Fibroblast of villous mesenchyme (primary cell): Measurements from ENCODE around the gene OR6F1. TPM values are rescaled to one million over a fixed set of nuclear protein-coding genes. Genes with fewer than 3 reads are reported as not detected.
"Not testable (repeated sequence)": the region's sequence is repeated elsewhere in the genome, so short reads cannot be mapped to it uniquely, and the experiment has no call there.

Source experiments
- DNase-seq: peaks from one replicate; pipeline ENCODE4 v3.0.0-alpha.2; 2010; ENCODE audit warnings: low read depth
- H3K4me3 ChIP-seq: 2 replicates; pipeline ENCODE4 v1.5.1; 2011; ENCODE audit warnings: low read depth, mild to moderate bottlenecking, low read length
- CTCF ChIP-seq: IDR thresholded peaks from 2 replicates; pipeline ENCODE4 v1.5.1; 2012; ENCODE audit warnings: low read depth, mild to moderate bottlenecking, low read length; ENCODE audit not compliant: insufficient read depth
- total RNA-seq: library from RNA; depleted of rRNA; stranded (reverse); fragments of >200 nt; gene quantifications from 2 replicates; pipeline ENCODE4 v1.2.3, GENCODE V29; 2012

The OR6F1 gene
- not detected in 2 replicates for total RNA-seq

- no peak within 1 kb of the TSS for H3K4me3 ChIP-seq
- no peak for TF ChIP-seq CTCF
Measured at GRCh38 chr1:247716546-247716945, at the start of gene OR6F1. Gene OR6F1 (minus strand): TSS chr1:247716646. CDS start chr1:247712755, 3,891 bp downstream.

GRCh38 chr1:247760456-247760855, 44.0 kb upstream of the OR6F1 start, which contains the start of gene OR1C1:
Gene OR1C1 (minus strand): TSS chr1:247760556. CDS start chr1:247758406, 2,150 bp downstream.
- no peak for DNase-seq
- no peak for TF ChIP-seq CTCF

More at GRCh38 chr1:247716546-247716945, at the start of gene OR6F1:
- no peak for DNase-seq

GRCh38 chr1:247754311-247754710, 37.9 kb upstream of the OR6F1 start:
- H3K4me3 ChIP-seq, DNase-seq: not testable (repeated sequence)

More at GRCh38 chr1:247760456-247760855, 44.0 kb upstream of the OR6F1 start, which contains the start of gene OR1C1:
- no peak within 1 kb of the TSS for H3K4me3 ChIP-seq

GRCh38 chr1:247749870-247750269, 33.4 kb upstream of the OR6F1 start:
- DNase-seq = no peak
- TF ChIP-seq CTCF = no peak
- no peak overlapping the region for H3K4me3 ChIP-seq

- TF ChIP-seq CTCF = no peak
- no peak for DNase-seq
- no peak within 1 kb of the TSS for H3K4me3 ChIP-seq
Measured at GRCh38 chr1:247748041-247748440, 31.6 kb upstream of the OR6F1 start, which contains the start of gene OR14A2. Gene OR14A2 (minus strand): TSS chr1:247748141.

- H3K4me3 ChIP-seq = no peak overlapping the region
- no peak for TF ChIP-seq CTCF
- peak; percentile 3 for DNase-seq
Measured at GRCh38 chr1:247747616-247748015, 31.2 kb upstream of the OR6F1 start.

GRCh38 chr1:247746391-247746935, 30.0 kb upstream of the OR6F1 start:
- H3K4me3 ChIP-seq = no peak overlapping the region
- DNase-seq = no peak
- TF ChIP-seq CTCF = no peak

GRCh38 chr1:247742215-247742760, 25.8 kb upstream of the OR6F1 start:
- DNase-seq = peak; percentile 35
- not testable (repeated sequence) for H3K4me3 ChIP-seq
